Stimulated activated CD4-positive, alpha-beta T cell treated with anti-CD3 and anti-CD28 coated beads, Interleukin-4, amount 100 ng/mL, for 24 hours (primary cell): Measurements from ENCODE around the gene VPS35L.
"Not testable (repeated sequence)": the region's sequence is repeated elsewhere in the genome, so short reads cannot be mapped to it uniquely, and the experiment has no call there.

Experiments
- DNase-seq: peaks from one replicate; pipeline ENCODE4 v3.0.0-alpha.2; 2020

Gene VPS35L

DNA sequence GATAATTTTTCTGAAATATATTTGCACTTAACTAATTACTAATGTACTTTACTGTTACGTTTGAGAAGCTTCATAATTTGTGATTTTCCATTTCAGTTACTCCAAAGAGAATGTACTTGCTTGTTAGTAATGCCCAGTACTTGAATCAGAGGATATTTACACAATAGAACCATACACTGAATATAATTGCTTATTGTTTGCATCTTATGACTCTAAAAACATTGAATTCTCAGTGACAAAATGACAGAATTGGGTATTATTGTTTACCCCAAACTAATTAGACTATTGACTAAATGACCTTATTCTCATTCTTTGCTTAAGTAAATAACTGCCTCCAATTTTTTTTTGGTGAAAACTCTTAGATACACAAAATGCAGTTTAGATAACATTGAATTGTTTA, 22.9 kb upstream of the VPS35L start:
- no peak for DNase-seq

DNA sequence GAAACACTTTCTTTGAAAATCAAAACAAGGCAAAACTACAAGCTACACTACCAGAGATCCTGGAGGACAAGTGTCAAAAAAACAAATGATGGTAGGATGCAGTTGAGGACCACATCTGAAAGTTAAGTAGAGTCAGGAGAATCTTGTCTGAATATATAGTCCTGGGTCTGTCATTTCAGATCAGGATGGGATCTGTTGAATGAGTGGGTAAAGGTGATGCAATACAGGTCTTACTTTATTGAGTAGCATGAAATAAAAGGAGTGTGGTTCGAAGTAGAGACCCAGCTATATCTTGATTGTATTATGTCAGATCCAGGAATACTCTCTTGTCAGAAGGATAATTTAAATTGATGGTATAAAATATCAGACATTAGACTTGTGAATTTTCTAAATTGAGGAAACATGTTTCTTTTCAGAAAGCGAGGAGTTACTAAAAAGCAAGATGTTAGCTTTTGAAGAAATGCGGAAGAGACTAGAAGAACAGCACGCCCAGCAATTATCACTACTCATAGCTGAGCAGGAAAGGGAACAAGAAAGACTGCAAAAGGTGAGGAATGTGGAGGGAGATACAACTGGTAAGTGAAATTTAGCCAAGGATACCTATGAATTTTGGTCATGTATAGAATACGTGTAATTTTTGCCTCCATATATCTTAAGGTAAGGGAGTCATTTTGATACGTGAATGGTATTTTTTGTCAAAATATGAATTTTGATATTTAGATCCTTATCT, 15.1 kb upstream of the VPS35L start:
- no peak for DNase-seq

DNA sequence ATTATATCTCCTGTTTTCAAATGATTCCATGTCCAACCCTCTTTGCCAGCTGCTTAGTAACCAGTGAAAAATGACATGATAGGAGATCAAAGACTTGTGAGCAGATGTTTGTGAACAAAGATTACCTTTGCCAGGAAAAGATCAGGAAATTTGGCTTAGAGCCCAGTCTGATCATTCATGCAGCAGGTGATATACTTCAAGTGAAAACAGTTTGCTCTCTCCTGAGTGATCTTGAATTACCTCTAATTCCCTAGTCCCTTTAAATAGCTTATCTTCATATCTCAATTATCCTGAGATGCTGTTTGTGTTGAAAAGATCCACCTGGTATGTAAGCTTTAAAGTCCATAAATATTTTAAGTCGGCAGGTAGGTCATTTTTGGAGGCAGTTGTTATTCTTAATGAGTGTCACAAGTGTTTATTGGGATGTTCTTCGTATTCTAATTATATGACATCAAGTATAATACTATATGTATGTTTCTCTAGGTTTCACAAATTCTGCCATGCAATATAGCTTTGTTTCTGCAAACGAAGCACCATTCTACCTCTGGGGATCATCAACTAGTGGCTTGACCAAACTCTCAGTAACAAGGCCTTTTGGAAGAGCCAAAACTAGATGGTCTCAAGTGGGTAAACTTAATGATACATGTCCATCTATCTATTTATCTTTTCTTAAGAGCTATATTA, 13.2 kb upstream of the VPS35L start:
- no peak for DNase-seq

DNA sequence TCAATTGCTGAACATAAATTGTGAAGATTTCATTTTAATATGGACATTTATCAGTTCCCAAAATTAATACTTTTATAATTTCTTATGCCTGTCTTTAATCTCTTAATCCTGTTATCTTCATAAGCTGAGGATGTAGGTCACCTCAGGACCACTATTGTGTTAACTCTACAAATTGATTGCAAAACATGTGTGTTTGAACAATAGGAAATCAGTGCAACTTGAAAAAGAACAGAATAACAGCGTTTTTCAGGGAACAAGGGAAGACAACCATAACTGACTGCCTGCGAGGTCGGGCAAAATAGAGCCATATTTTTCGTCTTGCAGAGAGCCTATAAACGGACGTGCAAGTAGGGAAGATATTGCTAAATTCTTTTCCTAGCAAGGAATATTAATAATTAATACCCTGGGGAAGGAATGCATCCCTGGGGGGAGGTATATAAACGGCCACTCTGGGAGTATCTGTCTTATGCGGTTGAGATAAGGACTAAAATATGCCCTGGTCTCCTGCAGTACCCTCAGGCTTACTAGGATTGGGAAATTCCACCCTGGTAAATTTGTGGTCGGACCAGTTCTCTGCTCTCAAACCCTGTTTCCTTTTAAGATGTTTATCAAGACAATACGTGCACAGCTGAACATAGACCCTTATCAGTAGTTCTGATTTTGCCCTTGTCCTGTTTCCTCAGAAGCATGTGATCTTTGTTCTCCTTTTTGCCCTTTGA, 12.1 kb upstream of the VPS35L start:
- not testable (repeated sequence) for DNase-seq

DNA sequence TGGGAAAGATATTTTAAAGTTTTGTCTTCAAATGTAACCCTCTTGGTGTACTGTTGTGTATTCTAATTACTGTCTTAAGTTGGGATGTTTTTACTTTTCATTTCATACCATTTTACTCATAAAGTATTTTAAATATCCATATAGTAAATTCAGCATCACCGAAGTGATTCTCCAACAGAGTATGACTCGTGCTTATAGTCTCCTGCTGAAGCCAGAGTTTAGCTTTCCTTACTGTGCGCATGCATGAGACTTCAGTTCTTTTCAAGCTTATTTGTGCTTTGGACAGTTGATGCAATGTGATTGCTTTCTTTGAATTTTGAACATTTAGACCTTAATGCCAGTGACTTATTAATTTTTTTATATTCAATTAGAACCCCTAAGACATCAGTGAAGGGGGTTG, 7.4 kb upstream of the VPS35L start:
- DNase-seq = no peak

DNA sequence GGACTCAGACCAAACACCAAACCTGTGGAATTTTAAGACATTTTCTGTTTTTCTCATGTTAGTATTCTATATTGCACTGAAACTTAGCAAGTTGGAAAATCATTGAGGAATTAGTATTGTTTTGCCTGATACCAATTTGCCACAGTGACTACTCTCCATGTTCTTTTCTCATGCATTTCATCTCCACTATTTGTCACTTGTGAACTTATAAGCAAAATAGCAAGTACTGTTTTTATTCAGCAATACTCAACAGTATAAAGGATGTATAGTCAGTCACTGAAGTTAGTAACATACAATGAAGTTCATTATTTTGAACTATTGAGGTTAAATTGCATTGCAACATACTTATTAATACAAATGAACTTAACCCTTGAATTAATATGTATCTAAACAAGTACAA, 5.8 kb upstream of the VPS35L start:
- DNase-seq = no peak

DNA sequence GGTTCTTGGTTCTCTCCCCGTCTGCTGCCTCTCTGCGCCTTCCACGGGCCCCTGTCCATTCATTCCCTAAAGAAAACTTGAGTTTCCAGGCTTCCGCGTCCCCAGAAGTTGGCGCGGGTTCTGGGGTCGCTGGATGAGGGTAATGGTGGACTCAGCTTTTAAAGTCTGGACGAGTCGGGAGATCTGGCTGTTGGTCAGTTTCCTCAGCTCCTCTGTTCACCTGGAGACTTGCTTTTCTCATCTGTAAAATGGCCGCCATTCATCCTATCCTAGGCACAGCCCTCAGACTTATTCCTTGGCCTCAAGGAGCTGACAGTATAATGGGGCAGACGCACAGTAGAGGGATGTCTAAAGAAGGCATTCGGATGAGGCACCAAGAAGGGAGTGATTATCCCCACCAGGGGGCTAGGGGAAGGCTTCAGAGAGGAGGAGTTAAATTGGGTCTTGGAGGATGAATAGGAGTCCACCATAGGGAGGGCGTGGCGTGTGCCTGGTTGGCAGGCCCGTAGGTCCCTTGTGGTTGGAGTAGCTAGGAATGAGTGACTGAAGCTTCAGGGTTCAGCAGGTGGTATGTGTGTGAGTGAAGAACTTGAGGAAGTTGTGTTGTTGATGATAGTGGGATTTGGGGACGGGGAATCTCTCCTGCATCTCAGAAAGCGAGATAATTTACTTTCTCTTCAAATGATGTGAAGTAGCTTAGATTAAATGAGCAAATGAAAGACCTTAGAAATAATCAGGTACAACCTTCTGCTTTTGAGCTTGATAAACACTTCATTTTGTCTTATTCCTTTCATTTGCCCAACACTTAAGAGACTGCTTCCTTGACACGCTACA, 652 bp downstream of the VPS35L start:
- peak; percentile 22 for DNase-seq

DNA sequence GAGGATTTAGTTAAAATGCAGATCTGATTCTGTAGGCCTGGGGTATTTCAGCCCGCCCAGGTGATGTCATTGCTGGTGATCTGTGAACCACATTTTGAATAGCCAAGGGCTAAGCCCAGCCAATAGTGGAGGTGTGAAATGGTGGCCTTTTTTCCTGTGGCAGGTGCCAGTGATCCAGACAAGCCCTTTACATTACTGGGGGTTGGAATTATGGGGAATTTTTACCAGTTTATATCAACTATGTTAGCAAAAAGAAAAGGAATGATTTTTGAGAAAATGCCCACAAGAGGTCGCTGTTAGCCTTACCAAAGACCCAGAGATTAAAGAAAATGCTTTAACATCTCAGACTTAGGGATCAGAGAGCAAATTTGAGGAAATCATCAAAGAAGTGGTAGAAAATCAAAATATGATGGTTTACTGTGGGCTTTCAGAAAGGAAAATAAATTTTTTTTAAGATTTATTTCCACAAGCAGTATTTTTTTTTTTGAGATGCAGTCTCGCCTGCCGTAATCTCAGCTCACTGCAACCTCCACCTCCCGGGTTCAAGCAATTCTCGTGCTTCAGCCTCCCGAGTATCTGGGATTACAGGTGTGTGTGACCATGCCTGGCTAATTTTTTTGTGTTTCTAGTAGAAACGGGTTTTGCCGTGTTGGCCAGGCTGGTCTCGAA, 3.9 kb downstream of the VPS35L start:
- DNase-seq = peak; percentile 37

DNA sequence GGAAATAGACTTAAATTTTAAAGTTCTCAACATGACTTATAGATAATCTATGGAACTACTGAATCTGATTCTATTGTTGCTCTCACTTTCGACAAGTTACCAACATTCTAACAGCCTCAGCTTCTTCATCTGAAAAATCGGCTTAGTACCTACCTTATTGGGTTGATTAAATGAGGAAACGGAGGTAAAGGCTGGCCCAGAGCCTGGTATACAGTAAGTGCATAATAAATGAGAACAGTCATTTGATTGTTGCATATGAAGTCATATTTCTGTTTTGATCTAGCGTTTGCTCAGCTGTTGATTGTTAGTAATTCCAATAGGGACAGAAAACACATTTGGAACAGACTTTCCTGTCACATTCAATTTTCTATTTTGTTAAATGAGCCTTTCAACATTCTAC, 4.6 kb downstream of the VPS35L start:
- no peak for DNase-seq

DNA sequence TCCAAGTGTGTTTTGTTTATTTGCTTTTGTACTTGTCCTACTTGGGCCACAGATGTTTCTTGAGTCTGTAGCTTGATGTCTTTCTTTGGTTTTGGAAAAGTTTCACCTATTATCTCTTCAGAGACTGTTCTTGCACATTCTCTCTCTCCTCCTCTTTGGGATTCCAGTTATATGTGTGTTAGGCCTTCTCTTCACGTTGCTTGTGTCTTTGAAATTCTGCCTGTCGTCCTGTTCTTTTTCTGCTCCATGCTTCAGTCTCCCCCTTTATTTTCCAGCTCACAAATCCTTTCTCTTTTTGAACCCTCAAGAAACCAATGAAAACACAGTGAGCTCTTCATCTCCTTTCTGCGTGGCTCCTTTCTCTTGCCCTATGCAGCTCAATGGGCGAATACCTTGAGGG, 7.9 kb downstream of the VPS35L start:
- DNase-seq = no peak

DNA sequence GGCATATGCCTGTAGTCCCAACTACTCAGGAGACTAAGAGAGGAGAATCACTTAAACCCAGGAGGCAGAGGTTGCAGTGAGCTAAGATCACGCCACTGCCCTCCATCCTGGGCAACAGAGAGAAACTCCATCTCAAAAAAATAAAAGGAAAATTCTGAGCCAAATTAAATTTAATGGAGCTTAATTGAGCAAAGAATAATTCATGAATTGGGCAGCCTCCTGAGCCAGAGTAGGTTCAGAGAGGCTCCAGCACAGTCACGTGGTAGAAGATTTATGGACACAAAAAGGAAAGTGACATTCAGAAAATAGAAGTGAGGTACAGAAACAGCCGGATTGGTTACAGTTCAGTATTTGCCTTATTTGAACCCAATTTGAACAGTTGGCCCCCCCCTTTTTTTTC, 10.9 kb downstream of the VPS35L start:
- DNase-seq = no peak

DNA sequence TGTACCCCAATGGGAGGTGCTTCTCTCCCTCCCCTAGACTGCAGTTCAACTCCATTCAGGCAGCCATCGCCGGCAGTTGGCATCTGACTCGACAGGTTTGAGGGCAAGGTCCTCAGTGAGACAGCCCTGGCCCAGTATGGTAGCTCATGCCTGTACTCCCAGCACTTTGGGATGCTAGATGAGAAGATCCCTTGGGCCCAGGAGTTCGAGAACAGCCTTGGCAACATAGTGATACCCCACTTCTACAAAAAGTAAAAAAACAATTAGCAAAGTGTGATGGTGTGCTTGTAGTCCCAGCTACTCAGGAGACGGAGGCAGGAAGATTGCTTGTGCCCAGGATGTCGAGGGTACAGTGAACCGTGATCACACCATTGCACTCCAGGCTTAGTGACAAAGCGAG, 12.1 kb downstream of the VPS35L start:
- DNase-seq = no peak

DNA sequence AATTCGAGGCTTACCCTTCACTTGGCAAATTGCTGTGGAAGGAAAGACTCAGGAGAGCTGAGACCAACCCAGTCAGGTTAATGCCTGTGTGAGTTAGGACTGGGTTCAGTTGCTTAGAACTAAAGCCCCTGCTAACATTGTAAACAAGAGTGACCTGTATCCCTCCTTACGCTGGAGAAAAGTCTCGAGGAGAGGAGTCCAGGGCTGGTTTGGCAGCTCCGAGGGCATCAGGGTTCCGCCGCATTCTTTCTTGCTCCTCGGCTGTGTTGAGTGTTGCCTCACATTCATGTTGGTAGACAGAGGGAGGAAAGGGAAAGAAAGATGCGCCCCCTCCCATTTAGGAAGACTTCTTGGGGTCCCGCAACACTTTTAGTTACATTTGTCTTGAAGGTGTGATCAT, 18.5 kb downstream of the VPS35L start:
- no peak for DNase-seq

DNA sequence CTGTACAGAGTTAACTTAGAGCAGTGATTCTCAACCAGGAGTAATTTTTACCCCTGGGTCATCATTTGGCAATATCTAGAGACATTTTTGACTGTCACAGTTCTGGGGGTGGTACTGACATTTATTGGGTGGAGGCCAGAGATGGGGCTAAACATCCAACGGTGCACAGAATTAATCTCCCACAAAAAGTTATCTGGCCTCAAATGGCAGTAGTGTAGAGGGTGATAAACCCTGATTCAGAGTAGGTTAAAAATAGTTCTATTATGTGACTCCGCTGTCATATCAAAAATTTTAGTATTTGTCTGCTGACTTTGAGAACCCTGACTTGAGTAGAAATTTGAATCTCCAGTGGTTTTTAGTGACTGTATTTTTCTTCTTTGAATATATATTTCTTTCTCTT, 19.1 kb downstream of the VPS35L start:
- no peak for DNase-seq

DNA sequence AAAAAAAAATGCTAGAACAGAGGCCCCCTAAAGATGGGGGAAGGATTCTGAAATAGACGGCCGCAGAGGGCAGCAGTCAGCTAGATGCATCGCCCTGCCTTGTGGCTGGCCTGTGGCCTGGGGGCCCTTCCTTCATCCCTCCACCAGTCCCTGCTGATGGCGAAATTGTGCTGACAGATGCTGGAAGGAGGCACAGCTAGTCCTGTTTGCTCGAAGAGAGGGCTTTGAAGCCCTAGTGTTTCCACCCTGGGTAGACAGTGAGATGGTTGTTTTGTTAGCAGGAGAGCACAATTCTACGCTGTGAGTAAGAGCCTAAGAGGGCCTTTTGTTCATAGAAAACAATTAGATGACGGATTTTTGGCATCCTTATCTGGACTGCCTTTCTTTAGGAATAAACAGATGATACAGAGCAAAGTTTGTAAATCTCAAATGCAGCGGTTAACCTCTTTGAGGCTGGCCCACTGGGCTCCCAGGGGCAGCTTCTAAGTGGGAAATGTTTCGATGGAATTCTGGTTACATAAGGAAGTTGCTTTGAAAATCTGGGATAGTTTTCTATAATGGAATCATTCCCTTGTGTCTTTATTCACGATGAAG, 23.0 kb downstream of the VPS35L start:
- no peak for DNase-seq

DNA sequence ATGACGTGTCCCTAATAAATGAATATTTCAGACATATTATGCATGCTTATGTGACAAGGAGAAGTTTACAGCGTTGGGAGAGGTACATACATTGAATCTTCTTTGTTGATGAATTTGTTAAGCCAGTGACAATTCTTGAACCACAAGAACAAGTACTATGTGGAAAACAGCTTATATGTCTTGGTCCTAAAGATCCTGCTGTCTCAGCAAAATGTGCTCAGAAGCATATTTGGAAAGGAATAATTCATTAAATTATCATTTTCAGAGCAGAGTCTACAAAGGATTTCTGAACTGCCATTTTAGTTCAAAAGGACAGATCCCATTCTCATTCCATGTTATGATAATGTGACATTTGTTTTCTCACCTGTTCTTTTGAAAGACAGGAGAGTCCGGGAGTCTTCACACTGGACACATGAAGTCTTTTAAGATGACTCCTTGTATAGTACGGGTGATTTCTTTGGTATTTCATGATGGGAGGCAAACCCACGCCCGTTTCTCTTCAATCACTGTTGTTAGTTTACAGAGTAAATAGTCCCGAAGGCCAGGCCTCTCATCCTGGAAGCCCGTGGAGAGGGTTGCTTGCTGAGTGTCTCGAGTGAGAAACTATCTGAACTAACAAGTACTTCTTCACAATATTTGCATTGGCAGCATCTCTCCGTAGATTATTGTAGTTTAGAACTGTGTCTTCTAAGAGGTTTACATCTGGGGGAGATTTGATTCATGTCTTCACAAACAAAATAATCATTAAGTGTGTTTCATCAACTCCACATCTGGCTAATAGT, 26.7 kb downstream of the VPS35L start:
- DNase-seq = no peak

DNA sequence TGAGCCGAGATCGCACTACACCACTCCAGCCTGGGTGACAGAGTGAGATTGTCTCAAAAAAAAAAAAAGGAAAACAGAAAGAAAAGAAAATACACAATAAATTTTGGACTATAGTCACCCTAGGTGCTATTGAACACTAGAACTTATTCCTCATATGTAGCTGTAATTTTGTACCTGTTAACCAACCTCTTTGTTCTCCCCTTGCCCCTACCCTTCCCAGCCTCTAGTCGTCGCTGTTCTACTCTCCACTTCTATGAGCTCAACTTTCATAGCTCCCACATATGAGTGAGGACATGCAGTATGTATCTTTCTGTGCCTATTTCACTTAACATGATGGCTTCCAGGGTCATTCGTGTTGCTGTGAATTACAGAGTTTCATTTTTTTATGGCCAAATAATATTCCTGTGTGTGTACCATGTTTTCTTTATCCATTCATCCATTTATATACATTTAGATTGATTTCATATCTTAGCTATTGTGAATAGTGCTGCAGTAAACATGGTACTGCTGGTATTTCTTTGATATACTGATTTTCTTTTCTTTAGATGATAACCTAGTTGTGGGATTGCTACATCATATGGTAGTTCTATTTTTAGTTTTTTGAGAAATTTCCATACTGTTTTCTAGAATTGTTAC, 28.3 kb downstream of the VPS35L start:
- DNase-seq = peak; percentile 43

DNA sequence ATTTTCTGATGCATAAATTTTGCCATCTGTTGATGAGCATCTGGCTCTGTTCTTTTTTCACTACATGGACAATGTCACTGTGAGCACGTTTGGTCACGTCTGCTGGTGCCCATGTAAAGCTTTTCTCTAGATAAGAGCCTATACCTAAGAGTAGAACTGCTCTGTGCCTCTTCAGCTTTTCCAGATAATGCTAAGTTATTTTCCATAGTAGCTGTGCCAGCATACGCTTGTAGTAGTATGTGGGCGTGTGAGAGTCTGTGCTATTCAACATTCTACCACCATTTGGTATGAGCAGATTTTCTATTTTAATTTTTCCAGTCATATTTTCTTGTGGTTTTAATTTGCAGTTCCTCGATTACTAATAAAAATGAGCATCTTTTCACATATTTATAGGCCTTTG, 33.2 kb downstream of the VPS35L start:
- no peak for DNase-seq

DNA sequence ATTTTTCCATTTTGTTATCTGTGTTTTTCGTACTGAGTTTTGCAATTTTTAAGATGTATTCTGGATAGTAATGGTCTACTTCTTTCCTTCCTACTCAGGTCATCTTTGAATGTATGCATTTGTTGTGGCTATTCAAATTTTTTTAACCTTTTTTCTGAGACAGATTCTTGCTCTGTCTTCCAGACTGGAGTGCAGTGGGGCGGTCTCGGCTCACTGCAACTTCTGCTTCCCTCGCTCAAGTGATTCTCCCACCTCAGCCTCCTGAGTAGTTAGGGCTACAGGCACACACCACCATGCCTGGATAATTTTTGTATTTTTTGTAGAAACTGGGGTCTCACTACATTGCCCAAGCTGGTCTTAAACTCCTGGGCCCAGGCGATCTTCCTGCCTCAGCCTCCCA, 33.6 kb downstream of the VPS35L start:
- no peak for DNase-seq

DNA sequence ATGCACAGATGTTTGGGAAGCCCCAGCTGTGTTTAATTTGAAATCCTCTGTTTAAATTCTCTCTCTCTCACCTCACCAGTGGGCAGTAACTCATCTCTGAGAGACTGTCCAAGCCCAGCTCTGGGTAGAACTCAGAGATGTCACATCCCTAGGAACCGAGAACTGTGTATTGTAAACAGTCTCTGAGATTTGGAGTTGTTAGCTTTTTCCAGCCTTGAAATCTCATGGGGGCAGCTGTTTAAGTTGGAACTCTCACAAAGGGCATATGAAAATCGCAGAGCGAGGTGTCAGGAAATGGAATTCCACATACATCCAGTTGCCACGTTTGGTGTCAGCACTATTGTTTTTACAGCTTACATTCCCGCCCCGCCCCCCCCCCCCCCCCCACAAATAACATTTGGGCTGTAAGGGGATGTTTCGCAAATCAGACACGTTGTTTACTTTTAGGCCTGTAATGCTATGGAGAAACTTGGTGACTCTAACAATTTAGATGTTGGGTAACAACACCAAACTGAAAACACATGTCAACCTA, 34.3 kb downstream of the VPS35L start:
- DNase-seq = no peak
